ENCODE measurements around the gene GOLT1A.

The GOLT1A gene

DNA sequence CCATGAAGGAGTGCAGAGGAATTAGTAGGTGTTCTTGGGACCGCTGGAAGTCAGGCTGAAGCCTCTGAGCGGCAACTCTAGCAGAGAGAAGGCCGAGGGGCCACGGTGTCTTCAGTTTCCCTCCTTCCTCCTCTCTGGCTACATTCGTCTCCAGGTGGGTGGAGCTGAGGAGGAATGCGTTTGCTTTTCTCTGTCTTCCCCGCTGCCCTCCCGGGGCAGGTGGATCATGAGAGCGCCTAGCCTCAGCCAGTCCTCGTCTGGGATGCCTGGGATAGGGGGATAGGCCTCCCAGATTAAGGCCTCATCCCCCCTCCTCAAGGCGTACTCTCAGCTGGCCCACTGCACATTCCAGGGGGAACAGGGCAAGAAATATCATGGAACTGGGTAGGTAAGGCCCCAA, 7.5 kb upstream of the GOLT1A start:
- no peak for DNase-seq (ENCODE audit: insufficient read length, low spot score)
- no peak for FAIRE-seq

DNA sequence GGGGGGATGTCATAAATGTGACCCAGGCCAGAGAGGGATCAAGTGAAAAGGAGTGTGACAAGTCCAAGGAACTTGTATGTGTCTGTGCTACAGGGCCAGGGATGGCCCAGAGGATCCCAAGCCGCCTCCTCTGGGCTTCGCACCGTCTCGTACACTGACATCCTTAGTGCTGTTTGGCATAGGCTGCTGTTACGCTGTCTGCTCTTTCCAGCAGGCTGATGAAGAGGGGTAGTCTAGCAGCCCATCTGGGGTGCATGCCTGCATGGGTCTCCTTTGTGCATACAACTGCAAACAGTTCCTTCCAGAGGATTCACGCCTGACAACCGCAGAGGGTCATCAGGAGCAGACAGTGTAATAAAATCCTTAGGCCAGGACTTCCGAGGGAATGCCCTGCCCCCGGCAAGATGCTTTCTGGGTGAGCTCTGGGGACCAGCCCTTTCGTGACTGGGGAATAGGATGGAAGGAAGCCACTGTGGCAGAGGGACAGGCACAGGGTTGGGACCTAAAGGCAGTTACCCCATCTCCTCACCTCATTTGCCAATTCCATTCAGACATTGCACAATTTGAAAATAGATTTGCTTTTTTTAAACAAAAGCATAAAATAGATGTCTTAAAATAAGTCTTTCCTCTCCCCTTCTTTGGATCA, 6.3 kb upstream of the GOLT1A start:
- DNase-seq (ENCODE audit: insufficient read length, low spot score) (no peak), FAIRE-seq (no peak)

DNA sequence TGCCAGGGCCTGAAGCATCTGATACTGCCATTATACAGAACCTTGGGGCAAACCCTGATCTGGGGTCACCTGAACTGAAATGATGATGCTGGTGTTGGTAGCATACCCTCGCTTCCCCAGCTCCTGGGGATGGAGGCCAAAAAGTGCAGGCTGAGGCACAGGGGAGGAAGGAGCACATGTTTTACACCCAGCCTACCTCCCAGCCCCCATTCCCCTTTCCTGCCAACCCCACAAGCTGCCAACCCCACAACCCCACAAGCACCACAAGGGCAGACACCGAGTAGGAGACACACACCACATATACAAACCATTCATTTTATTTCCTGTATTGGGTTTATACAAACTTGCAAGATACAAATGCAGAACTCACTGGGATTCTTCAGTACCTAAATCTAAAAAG, 4.8 kb upstream of the GOLT1A start:
- FAIRE-seq (no peak), DNase-seq (ENCODE audit: insufficient read length, low spot score) (no peak)

DNA sequence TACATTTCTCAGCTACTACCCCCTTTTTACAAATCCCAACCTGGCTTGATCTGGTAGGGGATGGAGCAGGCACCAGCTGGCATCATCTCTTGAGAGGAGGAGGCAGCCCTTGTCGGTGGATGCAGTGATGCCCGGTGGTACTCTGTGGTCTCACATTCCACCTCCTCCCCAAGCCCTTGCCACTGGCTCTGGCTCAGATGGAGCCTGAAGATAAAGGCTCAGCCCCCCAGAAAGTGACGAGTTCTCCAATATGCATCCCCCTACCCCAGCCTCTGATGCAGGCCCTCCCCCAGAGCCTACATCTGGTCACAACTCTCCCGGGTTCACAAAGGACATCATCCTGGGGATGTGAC, 3.8 kb upstream of the GOLT1A start:
- DNase-seq (ENCODE audit: insufficient read length, low spot score) = no peak
- FAIRE-seq = no peak

DNA sequence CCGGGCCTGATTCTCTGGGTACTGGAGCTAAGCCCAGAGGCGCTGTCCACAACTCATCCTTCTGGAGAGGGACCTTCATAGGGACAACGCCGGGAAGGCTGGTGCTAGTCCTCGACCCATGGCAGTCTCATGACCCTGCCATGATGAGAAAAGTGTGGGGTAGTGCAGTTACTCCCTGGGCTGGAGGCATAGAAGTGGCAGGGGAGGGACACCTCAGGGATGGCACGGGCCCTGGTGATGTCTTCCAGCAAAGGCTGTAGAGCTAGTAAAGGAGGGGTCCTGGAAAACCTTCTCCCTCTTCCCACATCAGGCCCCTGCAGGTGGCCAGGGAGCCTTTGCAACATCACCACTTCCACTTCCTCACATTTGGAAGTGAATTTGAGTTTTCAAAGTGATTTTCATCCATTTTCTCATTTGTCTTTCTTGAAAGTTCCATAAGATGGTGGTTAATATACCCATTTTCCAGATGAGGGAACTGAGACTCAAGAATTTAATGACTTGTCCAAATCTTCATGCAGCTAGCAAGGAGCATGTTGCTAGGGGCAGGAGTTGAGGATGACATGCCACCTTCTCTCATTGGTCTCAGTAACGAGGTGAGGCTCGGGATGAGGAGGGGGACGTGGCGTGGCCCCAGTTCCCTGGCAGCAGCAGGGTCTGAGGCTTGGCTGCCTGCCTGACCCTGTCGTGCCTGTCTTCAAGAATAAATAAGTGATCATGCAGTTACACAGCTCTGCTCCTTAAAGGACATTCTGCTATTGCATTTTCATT, 3.3 kb upstream of the GOLT1A start:
- DNase-seq (ENCODE audit: insufficient read length, low spot score) (no peak), FAIRE-seq (no peak)

DNA sequence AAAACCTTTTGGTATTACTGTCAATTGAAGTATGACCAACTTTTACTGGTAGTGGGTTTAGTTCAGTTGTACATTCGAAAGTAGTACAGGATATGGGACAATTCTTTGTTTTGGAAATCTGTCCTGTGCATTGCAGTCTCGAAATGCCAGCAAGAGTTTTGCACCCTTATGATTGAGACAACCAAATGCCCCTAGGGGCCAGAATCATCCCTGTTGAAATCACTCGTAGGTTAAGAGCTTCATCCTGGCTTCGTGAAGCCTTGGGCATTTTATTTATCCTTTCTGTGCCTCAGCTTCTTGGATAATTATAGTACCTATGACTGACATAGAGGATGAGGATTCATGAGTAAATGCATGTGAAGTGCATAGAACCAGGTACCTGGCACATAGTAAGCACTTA, 2.4 kb upstream of the GOLT1A start:
- DNase-seq (ENCODE audit: insufficient read length, low spot score) (no peak), FAIRE-seq (no peak)

DNA sequence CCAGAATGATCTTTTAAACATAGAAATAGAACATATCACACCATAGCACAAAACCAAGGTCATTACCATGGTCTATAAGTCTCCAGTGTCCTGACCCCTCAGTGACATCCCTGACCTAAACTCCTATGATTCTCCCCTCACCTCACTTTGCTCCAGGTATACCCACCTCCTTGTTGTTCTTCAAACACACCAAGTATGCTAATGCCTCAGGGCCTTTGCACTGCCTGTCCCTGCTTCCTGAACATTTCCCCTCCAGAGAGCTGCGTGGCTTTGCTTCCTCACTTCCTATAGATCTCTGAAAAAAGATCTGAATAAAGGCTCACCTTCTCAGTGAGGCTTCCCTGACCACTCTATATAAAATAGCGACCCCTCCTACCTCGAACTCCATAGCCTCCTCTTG, 1.1 kb downstream of the GOLT1A start:
- FAIRE-seq (no peak), DNase-seq (ENCODE audit: insufficient read length, low spot score) (no peak)

DNA sequence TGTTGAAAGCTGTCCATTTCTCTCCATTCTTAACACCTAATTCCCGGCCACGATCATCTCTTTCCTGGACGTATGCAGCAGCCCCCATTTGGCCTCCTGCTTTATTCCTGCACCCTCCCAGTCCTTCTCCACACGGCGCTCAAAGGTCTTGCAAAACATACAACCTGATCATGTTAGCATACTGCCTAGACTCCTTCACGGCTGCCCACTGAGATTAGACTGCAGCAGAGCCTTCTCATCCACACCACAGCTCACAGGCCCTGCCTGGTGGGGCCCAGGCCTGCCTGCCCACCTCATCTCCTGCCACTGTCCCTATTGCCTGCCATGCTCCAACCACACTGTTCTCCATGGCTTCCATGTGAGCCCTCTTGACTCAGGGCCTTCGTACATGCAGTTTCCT, 2.7 kb downstream of the GOLT1A start:
- FAIRE-seq (no peak), DNase-seq (ENCODE audit: insufficient read length, low spot score) (no peak)

DNA sequence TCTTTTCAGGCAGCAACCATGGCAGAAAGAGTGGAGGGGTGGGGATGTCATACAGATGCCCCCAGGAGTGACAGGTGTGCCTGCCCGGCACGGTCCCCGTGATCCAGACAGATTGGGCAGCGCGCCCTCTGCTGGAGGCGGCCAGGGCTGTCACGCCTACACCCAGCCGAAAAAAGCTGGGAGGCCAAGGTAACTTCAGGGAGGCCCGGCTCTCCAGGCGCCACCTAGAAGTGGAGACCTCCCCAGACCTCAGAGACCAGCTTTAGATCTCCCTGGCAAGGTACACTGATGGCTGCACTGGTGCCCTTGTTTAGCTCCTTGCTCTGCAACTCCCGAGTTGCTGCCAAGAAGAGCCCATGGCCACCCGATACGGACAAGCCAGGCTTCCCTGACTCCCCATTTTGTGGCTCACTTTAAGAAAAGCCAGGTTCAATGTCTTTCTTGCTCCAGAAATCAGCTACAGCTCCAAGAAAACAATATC, 6.6 kb downstream of the GOLT1A start:
- no peak for FAIRE-seq
- peak; percentile 67 for DNase-seq (ENCODE audit: insufficient read length, low spot score)

DNA sequence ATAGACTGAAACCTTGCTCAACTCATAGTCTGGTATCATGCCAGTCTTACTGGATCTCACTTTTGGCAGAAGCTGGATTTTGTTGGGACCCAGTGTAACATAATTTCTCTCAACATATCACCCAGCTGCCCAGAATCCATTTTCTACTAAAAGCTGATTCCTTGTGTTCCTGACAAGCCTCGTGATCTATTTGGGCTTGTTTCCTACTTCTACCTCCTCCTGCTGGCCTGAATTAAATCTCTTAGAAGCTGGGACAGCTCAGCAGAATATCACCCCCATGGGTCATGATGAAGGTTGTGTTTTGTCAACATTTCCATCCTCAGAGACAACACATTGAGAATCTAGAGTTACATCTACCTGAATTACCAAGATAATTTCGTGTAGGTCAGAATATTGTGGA, 7.7 kb downstream of the GOLT1A start:
- FAIRE-seq = no peak

DNA sequence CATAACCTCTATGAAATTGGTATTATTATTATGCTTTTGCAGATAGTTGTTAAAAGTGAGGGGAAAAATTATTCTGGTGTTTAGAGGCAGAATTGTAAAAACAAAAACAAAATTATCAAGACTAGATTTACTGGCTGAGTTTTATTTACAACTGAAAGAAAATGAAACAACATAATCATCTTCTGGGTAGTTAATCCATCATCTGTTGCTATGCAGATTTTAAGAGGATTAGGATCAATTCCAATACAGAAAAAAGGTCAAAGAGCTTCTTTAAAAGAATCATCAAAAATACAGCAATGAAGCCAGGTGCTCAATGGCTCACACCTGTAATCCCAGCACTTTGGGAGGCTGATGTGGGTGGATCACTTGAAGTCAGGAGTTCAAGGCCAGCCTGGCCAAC, 8.3 kb downstream of the GOLT1A start:
- DNase-seq (ENCODE audit: insufficient read length, low spot score) (no peak), FAIRE-seq (no peak)

More for the DNA sequence above, 7.7 kb downstream of the GOLT1A start:
- no peak for DNase-seq (ENCODE audit: insufficient read length, low spot score)

DNA sequence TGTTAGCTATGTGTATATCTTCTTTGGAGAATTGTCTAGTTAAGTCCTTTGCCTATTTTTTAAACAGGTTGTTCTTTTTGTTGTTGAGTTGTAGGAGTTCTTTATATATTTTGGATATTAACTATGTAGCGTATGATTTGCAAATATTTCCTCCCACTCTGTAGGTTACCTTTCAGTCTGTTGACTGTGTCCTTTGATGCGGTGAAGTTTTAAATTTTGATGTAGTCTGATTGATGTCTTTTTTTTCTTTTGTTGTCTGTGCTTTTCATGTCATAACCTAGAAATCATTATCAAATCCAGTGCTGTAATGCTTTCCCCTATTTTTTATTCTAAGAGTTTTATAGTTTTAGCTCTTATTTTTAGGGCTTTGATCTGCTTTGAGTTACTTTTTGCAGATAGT, 8.8 kb downstream of the GOLT1A start:
- DNase-seq (ENCODE audit: insufficient read length, low spot score) (no peak), FAIRE-seq (no peak)

DNA sequence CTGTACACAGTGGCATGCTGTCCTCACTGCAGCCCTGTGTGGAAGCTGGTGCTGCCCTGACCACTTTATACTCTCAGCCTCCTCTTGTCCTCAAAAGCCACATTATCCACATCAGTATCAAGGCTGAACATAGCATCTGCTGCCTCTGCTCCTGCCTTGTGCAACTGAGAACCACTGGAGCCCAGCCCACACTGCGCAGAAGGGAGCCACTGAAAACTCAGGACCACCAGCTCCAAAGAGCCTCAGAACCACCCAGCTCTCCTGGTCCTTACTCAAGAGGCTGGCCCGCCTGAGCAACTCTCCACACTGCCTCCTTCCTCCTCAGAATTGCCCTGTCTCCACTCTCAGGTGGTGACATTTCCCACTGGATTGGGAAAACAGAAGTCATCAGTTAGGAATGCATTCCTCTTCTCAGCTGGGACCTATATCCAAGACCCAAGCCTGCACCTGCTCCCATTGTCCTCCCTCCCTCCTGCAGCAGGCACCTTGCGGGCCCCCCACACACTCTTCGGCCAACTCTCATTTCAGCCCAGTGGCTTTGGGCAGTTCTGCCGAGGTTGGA, 10.5 kb downstream of the GOLT1A start:
- no peak for DNase-seq (ENCODE audit: insufficient read length, low spot score)
- no peak for FAIRE-seq

DNA sequence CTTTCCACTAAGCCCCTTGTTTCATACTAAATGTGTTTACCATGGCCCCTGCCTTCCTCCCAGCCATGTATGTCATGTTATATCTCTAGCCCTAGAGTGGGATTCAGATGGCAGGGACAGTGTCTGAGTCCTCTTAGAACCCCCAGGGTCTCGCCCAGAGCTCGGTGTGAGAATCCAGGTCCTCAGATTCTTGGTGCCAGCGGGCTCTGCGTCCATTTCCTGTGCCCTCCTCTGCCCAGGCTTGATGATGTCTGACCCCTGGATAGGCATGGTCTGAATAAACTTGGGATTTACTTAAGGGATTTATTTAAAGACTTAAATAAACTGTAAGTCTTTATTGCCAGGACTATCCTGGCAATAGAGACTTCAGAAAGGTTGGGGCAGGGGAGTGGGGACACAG, 11.3 kb downstream of the GOLT1A start:
- DNase-seq (ENCODE audit: insufficient read length, low spot score) (no peak), FAIRE-seq (no peak)

DNA sequence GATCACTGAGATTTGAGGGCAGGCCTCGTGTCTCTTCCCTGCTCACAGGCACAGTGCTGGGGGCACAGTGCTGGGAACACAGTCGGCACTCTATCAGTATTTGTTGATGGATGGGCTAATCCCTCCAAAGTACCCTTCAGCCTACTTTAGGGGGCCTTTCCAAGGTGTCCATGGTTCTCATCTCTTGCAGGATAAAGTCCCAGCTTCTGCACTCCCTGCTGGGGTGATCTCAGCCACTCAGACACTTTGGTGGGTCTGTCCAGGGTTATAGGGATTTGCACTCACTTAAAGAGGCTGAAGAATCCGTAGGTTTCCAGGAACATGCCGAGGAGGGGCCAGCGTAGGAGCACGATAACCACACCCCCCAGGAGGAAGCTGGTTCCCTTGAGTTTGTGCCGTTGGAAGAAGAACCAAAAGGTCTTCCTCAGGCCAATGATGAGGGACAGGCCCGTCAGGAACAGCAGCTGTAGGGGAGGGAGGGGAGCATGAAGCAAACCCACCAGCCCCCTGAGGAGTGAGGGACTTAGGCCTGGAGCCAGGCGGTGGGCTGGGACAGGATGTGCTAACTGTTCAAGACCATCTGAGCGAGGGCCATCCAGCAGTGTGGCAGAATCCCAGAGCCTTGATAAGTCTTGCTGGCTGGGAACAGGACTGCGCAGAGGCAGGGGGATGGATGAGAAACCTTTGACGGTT, 12.3 kb downstream of the GOLT1A start:
- DNase-seq (ENCODE audit: insufficient read length, low spot score) = no peak
- FAIRE-seq = no peak

DNA sequence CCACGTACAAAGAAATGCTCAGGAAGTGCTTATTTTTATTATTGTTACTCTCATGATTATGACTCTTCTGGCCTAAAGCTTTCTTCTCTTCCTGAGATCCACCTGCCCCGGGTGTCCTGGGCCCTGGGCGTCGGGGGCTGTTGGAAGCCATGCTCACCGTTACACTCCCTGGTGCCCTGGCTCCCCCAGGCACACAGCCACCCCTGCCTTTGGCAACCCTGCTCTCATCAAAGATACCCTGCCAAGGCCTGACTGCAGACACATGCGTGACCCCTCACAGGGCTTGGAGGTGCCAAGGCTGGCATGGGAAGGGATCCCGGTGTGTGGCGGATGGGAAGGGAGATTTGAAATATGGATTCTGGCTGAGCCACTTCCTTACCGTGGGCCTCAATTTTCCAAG, 14.2 kb downstream of the GOLT1A start:
- FAIRE-seq (no peak), DNase-seq (ENCODE audit: insufficient read length, low spot score) (no peak)

DNA sequence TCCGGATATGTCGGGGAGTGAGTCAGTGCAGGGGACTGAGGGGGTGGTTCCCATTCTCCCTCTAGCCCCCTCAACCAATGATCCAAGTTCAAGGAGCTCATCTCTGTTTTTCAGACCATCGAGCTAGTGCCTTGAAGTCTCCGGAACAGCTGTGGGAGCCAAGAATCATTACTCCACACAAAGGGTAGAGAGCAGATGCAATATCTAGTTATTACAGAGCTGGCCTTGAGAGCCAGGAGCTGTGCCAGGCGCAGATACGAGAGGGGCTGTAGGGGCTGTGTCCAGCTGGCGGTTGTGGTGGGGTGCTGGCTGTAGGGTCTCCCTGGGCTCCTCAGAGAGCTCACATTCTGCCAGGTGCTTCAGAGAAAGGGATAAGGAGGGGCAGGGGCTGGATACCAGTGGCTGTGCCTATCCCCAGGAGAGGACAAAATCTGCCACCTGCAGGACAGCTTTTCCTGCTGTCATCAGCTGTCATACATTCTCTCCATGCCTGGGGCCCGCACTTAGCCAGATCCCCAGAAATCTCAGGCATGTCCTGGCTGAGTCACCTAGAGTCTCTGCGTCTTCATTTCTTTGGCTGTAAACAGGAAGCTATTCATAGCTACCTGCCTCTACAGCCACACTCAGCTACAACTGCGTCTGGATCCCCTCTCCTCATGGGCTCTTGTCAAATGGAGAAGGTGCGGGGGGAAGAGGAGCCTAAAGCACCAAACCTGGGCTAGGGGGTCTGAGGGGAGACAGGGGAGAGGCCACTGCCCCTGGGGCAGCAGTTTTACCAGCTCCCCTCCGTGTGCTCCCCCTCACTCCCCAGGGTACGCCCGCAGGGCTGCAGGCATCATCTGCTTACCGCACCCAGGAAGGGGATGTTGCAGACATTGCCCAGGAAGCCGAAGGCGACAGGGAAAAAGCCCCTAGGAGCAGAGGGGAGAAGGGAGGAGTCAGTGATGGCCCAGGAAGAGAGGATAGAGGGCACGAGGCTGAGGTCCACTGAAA, 15.1 kb downstream of the GOLT1A start:
- DNase-seq (ENCODE audit: insufficient read length, low spot score) (no peak), FAIRE-seq (no peak)

DNA sequence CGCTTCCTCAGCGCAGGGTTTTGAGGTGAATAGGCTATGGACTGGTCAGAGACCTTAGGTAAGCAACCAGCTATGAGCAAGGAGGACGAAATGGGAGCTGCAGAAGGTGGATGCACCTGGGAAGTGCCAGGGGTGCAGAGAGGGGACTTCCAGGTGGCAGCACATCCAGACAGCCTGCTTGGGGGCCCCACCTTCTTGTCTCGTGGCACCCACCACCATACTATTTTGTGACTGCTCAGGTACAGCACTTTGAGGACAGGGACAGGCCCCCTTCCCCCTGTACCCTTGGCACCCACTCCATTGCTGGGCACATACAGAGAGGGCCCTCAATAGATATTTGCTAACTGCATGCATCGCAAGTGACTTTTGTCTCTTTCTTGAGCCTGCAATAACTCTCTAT, 16.7 kb downstream of the GOLT1A start:
- no peak for DNase-seq (ENCODE audit: insufficient read length, low spot score)
- FAIRE-seq = no peak

DNA sequence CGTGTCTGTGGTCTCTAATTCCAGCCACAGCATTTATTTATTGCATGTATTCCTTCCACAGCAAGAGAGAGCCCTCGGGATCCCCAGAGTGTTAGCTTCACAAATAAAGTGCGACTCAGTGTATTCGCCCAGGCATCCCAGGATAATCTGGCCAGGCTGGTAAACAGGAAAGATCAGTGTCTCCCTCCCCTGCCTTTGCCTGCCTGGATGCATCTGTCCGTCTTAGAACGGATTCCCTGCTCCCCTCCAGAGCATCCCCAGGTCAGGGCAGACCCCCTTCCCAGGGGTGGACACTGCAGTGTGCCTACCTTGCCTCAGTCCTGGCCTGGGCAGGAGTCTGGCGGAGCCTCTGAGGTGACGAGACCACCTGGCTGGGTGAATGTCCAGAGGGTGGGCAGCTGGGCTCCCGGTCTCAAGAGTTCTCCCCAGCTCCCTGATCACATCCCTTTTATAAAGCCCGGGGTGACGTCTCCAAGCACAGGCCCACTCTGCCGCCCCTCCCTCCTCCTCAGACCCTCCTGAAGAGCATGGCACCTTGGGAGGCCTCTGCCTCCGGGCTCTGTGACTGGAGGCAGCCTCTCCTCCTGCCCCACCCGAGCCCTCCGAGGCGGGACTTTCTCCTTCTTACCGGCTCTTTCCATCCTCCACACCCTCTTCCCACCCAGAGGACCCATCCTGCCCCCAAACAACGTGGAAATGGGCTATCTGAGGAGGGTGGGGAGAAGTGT, 17.6 kb downstream of the GOLT1A start, which contains the start of gene KISS1:
TSS of gene KISS1 (minus strand) at position 424 of the 728 bp plus-strand sequence. CDS start 3,615 bp downstream, outside the sequence.
- FAIRE-seq (no peak), DNase-seq (ENCODE audit: insufficient read length, low spot score) (no peak)

DNA sequence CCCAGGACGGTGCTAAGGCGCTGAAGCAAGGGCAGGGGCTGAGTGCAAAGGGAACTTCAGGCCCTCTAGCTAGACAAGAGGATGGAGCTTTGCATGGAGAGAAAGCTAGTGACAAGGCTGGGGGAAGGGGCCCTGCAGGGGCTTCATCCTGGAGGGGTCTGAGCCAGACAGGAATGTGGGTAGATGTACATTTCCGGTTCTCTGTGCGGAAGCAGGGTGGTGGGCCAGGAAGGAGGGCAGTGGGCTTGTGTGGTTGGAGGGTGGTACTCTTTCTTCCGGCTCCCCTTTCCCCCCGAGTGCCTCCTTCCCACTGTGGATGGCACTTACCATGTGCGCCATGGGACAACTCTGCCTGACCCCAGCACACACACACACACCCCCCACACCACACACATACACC, 19.0 kb downstream of the GOLT1A start:
- DNase-seq (ENCODE audit: insufficient read length, low spot score) (no peak), FAIRE-seq (no peak)

Measured in GM19239 (cell line).